HK-2 (cell line): Measurements from ENCODE around the gene ALDH3A2.
A peak's percentile ranks its signal among the peaks of the same experiment; 100 is the strongest.
"Not testable (repeated sequence)": the region's sequence is repeated elsewhere in the genome, so short reads cannot be mapped to it uniquely, and the experiment has no call there.

ENCODE experiments used
- DNase-seq: peaks from one replicate; pipeline ENCODE4 v3.0.0-alpha.2; 2018; ENCODE audit not compliant: unreplicated experiment

Gene ALDH3A2

DNA sequence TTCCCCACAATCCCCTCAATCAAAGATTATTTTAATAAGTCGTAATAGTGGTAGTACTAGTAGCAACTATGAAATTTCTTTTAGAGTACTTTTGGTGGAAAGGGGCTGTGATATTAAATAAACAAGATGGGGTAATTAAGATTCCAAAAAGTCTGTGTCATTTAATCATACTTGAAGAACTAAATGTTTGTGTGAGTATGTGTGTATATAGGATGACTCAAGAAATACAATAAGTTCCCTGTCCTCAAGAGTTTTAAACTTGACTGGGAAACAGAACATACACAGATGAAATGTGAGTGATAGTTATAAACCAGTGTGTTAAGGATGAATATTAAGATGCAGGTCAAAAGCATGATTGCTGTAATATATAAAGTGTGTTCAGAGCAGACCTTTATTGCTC, 2.3 kb downstream of the ALDH3A2 start:
- DNase-seq, result no peak

DNA sequence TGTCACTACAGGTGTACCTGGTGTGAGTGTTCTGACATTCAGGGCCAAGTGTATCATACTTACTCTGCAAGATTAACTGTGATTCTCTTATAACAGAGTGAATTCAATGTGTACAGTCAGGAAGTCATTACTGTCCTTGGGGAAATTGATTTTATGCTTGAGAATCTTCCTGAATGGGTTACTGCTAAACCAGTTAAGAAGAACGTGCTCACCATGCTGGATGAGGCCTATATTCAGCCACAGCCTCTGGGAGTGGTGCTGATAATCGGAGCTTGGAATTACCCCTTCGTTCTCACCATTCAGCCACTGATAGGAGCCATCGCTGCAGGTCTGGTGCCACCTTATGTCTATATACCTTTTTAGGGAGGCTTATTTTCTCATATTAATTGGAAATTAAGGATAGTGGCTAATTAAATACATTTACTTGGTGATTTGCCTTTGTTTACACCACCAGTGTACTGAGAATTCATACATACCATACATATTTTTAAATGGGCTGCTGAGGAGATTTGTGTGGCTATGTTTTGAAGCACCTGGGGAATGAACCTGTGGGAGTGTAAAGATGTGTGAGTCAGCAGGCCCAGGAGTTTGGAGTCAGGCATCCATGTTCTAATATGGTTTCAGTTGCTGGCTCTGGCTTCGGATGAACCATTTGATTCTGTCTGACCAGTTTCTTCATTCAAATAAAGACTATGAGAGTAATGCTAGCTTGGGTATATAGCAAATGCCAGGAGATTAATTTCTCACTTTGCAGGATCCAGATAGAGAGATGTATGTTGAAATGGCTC, 3.1 kb downstream of the ALDH3A2 start:
- DNase-seq, result no peak

DNA sequence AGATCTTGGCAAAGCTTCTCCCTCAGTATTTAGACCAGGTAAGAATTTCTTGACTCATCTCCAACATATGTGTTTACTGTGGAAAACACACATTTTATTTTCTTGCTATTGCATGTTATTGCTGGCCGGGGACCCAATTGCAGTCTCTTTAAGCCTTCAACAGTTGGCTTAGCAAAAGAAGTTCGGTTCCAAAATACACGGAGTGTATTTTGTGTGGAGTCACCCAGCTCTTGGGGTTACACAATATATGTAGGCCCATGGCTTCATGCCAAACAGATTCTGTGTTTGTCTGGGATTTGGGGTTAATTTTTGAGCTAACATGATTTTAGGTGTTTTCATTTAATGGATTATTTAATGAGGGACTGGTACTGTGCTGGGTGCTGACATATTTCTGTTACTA, 4.0 kb downstream of the ALDH3A2 start:
- DNase-seq, result no peak

DNA sequence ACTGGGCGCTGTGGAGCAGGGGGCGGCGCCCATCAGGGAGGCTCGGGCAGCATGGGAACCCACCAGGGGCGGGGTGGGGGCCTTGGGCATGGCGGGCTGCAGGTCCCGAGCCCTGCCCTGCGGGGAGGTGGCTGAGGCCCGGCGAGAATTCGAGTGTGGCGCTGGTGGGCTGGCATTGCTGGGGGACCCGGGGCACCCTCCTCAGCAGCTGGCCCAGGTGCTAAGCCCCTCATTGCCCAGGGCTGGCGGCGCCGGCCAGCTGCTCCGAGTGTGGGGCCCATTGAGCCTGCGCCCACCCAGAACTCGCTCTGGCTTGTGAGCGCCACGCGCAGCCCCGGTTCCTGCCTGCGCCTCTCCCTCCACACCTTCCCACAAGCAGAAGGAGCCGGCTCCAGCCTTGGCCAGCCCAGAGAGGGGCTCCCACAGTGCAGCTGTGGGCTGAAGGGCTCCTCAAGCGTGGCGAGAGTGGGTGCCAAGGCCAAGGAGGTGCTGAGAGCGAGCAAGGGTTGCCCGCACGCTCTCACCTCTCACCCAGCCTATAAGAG, 5.9 kb downstream of the ALDH3A2 start:
- DNase-seq, result no peak

DNA sequence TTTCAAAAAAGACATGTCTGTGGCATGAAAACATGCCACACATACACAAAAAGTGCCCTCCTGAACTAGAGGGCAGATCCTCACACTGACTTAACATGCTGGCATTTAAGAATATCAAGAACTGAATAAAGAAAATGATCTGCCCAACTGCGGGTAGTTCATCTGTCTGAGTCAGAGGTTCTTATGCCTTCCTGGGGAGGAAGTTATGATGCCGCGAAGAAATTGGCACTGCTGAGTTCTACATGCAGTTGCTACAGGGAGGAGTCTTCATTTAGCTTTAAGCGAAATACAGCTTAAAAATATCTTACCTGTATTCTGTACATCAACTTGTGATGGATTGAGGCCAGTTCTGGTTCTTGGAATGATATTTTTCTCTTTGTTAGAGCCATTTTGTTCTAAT, 6.3 kb downstream of the ALDH3A2 start:
- DNase-seq, result no peak

DNA sequence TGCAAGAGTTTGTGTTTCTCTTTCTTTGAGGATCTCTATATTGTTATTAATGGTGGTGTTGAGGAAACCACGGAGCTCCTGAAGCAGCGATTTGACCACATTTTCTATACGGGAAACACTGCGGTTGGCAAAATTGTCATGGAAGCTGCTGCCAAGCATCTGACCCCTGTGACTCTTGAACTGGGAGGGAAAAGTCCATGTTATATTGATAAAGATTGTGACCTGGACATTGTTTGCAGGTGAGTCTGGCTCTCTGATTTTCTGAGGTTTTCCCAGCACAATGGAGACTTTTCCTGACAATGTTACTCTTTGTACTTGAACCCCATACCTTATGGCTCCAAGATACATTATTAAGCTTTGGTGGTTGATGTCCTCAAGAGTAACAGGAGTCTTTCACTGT, 7.8 kb downstream of the ALDH3A2 start:
- DNase-seq, result no peak

DNA sequence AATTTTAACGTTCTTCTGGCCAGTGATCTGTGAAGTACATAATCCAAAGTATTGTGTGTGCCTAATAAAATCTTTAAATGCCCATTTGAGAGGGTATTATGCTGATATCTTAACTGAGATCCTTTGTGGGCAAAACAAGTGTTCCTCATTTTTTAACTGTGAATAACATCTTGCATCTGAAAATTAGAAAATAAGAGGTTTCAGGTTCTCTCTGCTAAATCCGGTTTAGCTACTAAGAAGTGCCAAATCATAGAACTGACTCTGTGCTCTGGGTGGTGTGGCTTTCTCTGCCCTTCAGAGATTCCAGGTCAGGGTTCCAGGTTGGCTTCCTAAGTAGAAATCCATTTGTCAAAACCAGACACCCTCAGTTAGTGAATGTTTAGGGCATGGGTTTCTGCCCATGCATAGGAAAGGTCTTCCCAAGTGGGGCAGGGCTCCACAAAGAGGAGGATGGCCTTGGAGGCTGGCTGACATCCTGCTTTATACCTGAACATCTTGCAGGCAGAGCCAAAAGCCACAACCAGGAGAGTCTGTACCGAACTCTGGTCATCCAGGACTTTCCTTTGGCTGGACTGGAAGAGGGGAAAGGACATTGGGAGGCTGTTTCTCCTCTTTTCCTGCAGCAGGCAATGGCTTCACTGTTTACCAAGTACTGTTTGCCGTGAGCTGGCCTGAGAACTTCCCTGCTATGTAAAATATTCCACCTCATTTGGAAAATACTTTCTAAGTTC, 8.5 kb downstream of the ALDH3A2 start:
- no peak for DNase-seq

DNA sequence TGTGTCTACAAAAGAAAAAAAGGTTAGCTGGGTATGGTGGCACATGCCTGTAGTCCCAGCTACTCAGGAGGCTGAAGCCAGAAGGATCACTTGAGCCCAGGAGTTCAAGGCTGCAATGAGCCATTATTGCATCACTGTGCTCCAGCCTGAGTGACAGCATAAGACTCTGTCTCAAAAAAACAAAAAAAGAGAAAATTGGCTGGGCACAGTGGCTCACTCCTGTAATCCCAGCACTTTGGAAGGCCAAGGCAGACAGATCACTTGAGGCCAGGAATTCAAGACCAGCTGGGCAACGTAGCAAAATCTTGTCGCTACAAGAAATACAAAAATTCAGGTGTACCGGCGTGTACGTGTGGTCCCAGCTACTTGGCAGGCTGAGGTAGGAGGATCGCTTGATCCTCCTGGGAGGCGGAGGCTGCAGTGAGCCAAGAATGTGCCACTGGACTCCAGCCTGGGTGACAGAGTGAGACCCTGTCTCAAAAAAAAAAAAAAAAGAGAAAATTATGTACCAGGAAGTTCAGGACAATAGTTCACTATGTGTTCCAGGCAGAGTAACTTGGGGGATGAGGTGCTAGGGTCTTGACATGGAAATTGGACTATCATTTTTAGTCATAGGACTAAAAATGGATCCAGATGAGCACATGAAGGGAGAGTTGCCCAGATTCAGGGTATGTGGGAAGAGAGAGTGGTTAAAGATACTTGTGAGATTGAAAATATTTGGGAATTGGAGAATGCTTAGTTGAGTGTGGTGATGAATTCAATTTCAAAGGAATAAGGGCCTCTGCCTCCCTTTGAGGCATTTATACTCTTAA, 11.0 kb downstream of the ALDH3A2 start:
- DNase-seq, result no peak

DNA sequence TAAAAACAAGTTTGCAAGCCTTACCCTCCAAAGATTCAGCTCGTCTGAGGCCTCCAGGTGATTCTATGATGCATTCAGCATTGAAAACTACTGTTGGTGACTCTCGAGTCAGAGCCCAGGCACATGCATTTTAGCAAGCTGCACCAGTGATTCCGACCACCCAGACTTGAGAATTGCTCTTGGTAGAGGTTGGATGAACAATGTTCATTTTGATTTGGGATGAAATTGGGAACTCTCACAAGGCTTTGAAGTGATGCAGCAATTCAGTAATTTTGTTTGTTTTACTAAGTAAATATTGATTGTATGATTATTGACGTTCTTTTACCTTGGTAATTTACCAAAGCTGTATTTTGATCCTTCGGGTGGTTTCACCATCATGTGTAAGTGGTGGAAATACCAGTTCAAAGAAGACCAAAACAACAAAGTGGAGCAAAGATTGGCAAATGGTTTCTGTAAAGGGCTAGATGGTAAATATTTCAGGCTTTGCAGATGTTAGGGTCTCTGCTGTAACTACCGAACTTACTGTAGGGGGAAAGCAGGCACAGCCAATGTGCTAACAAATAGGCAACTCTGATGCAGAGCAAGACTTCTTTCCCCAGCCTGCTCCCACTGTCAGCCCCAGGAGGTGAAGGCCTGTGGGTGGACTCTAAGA, 11.8 kb downstream of the ALDH3A2 start:
- no peak for DNase-seq

DNA sequence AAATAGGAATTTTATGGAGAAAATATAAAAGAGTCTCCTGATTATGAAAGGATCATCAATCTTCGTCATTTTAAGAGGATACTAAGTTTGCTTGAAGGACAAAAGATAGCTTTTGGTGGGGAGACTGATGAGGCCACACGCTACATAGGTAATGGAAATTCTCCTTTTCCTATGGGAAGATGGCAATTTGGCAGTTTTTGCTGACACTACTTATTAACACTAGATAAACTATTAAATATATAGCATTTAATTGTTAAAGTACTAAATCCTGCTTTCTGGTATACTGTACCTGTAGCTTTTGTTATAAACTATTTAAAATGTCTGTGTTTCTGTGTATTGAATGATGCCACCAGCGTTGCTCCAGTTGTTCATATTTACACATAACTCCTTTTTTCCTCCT, 12.6 kb downstream of the ALDH3A2 start:
- DNase-seq, result no peak

DNA sequence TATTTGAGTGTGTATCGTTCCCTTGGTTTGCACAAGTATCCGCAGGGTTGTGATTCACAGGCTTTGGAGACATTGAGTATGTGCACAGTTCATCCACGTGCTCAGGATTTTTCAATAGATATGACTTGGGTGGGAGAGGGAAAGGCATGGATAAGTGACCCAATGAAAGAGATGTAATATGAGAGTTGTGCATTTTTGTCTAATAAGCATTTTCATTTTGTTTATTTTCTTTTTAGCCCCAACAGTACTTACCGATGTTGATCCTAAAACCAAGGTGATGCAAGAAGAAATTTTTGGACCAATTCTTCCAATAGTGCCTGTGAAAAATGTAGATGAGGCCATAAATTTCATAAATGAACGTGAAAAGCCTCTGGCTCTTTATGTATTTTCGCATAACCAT, 14.5 kb downstream of the ALDH3A2 start:
- no peak for DNase-seq

DNA sequence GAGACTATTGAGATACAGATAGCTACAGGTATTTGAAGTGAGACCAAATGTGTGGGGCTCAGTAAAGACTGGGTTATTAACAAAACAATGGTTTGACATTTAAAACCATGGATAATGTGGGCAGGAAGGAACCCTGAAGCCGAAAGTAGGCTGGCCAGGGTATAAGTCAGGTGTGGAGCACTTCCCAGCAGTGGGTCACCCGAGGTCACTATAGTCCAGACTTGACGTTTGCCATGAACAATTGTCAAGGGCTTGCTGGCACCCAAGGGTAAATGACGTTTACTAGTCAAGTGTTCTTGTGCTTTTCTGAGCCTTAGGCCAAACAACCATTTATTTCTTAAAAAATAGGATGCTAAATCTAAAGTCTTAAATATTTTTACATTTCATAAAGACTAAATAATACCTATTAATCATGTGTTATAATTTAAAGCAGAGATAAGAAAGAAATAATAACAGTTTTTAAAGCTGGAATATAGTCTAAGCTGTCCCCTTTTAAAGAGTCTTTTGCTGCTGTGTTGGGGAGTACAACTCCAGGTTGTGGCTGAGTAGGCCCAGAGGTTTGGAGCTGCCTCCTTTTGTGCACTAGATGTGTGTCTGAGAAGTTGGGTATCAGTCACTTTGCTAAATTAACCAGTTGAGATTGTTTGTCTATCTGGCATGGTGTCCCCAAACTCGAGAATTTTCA, 15.7 kb downstream of the ALDH3A2 start:
- no peak for DNase-seq

DNA sequence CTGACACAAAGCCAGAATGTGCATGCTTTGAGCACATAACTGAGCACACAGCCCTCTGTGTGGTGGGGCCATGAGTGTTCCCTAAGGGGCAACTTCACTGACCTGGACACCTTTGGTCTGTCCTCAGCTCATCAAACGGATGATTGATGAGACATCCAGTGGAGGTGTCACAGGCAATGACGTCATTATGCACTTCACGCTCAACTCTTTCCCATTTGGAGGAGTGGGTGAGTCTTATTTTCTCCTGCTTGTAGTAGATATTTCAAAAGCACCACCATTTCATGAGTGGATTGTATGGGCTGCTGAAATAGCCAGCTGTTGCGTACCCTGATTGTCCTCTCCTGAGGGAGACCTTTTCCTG, 16.2 kb downstream of the ALDH3A2 start:
- DNase-seq, result no peak

DNA sequence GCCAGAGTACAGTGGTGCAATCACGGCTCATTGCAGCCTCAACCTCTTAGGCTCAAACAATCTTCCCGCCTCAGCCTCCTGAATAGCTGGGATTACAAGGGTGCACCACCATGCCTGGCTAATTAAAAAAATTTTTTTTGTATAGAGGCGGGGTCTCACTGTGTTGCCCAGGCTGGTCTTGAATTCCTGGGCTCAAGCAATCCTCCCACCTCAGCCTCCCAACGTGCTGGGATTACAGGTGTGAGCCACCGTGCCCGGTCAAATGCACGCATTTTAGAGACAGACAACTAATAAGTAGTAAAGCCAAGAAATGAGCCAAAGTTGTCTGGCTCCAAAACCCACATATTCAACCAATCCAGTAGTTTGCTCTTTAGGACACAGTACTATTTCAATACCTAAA, 21.1 kb downstream of the ALDH3A2 start:
- not testable (repeated sequence) for DNase-seq

DNA sequence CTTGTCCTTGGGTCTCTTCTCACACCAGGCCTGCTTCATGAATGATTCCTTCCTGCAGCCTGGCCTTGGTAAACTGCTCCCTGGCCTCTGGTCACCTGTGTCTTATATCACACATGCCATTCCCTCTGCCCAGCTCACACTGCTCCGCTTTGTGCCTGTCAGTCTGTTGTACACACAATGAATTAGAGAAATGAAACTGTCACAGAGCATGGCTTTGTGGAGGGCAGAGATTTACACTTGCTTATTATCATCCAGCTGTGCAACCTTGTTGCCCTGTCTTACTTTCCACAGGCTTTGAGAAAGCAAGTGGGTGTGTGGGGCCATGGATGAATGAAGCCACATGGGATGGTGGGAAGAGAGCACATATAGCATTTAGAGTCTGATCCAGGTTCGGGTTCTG, 22.4 kb downstream of the ALDH3A2 start:
- no peak for DNase-seq

DNA sequence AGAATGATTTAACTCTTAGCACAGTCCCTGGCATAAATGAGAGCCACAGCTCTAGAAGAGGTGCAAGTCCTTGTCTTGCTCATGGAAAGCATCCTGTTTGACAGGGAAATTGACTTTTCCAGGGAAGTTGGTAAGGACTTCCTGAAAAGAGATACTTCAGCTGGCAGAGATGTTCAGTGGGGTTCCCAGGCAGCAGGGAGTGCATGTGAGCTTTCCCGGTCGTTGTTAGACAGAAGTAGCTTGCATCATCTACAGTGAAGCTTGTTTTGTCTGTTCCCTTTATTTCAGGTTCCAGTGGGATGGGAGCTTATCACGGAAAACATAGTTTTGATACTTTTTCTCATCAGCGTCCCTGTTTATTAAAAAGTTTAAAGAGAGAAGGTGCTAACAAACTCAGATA, 22.9 kb downstream of the ALDH3A2 start:
- DNase-seq, result no peak

DNA sequence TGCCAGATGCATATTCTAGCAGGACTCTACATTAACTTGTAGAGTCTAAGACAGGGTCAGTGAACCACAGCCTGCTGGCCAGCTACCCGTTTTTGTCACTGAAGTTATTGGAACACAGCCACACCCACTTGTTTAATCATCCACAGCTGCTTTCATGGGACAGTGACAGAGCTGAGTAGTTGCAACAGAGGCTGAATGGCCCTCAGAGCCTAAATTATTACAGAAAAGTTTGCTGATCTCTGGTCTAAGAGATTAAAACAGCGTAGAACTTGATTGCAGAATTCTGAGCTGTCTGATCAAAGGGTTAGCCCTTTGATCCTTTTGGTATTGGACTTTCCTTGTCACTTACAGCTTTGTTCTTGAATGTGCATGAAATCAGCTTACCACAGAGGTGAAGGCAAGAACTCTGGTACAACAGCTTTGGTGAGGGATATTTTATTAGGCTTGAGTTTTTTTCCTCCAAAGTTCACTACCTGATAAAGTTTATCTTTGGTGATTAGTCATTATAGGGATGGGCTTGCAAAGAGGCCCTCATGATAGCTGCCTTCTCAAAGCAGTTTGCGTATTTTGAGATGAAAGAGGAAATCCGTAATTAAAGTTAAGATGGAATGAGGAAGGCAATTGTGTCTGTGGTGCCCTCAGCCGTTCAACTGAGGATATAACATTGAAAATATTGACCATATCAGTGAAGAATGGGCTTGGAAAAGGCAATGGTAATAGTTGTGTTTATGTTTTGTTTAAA, 23.6 kb downstream of the ALDH3A2 start:
- peak; percentile 14 for DNase-seq

DNA sequence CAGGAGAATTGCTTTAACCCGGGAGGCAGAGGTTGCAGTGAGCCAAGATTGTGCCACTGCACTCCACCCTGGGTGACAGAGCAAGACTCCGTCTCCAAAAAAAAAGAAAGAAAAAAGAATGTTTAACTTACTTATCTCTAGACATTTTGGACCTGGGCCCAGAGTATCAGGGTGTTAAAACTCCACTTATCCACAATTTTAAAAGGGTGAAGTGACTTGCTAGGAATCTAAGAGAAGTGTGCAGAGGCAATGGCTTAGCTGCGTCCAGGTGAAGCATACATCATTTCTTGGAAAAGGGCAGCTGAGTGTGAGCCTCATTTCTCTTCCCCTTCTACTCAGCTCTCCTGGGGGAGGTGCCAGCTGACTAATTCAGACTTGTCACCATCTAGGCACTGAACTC, 25.1 kb downstream of the ALDH3A2 start:
- no peak for DNase-seq

DNA sequence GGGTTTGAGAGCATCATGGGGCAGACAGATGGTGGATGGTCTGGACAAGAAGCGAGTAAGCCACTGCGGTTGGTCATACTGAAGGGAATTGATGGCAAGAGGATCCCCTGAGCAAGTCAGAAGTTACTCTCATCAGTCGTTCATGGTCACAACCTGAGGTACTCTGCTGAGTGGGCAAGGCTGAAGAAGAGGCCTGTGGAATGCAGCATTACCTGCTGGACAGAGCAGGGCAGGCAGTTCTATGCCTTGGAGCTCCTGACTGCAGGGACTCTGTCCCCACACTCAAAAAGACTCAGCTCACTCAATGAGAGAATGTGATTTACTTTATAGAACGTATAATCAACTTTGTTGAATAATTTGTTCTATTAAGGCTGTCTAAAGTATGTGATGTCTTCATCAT, 28.3 kb downstream of the ALDH3A2 start:
- DNase-seq, result no peak

DNA sequence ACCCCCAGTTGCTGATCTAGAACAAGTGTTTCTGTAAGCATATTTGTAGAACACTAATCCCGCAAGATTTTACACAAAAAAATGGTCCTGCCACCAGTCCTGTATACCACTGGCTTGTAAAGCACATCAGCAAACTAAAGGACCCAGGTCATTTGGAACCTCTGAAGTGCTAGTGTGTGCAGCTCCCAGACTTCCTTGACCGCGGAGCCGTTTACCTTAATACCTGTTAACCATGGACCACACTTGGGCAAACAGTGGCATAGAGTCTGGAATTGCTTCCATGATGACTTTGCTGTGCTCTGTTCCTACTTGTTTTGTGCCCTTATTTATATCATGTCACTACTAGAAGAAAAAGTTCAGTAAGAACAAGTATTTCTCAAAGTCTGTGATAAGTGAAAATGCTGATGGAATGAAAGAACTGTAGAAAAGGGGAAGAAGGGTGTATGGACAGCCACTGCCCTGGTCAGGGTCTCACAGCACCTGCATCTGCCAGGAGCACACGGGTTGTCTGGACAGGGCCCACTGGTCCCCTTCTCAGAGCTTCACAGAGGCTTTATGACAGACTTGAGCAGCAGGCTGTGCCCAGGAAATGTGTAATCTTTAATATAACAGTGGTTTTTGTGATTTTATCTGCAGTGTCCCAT, 29.3 kb downstream of the ALDH3A2 start:
- no peak for DNase-seq
